Ovary (tissue), 9 donors: ENCODE measurements around the gene TCEANC. TPM values are rescaled to one million over a fixed set of nuclear protein-coding genes. Genes with fewer than 3 reads are reported as not detected.
A peak's percentile ranks its signal among the peaks of the same experiment; 100 is the strongest.

Experiments
- DNase-seq, 5 donors: peaks; one replicate each; pipeline ENCODE4 v3.0.0-alpha.2; 2019 to 2020
- H3K27ac ChIP-seq, 2 donors: fragments of 200-600 bp; one replicate each; pipeline versions ENCODE4 v1.5.1 to v1.8.0; 2019 to 2022
- H3K27me3 ChIP-seq: fragments of 200-600 bp; one replicate; pipeline ENCODE4 v1.8.0; 2022
- H3K36me3 ChIP-seq: fragments of 200-600 bp; sonication (generic); one replicate; pipeline ENCODE4 v1.5.1; 2019
- H3K4me1 ChIP-seq: one replicate; pipeline ENCODE4 v1.8.1; 2013; ENCODE audit warnings: mild to moderate bottlenecking, moderate library complexity; ENCODE audit not compliant: insufficient read depth
- H3K4me3 ChIP-seq: fragments of 200-600 bp; sonication (generic); one replicate; pipeline ENCODE4 v1.5.1; 2017
- H3K9me3 ChIP-seq, 2 donors: fragments of 200-600 bp in 1 of 2; sonication (generic) in 1 of 2; one replicate each; pipeline versions ENCODE4 v1.5.1 to v1.8.1; 2013 to 2019; ENCODE audit warnings: mild to moderate bottlenecking in 1 of 2, moderate library complexity in 1 of 2
- CTCF ChIP-seq, 3 donors: fragments of 450-650 bp in 2 of 3; fragments of 200-600 bp in 1 of 3; IDR thresholded peaks; one replicate each; pipeline versions ENCODE4 v1.5.1 to v1.8.0; 2016 to 2022; ENCODE audit warnings: antibody characterized with exemption in 3 of 3, mild to moderate bottlenecking in 1 of 3
- EP300 ChIP-seq: sonication (generic); formaldehyde crosslinking; IDR thresholded peaks from one replicate; pipeline ENCODE4 v1.6.1; 2017; ENCODE audit warnings: antibody characterized with exemption
- POLR2A ChIP-seq: fragments of 450-650 bp; IDR thresholded peaks from one replicate; pipeline ENCODE4 v1.6.1; 2017; ENCODE audit warnings: antibody characterized with exemption, mild to moderate bottlenecking, moderate library complexity
- WGBS, 3 donors: extraction: QIAGEN DNeasy Blood & Tissue Kit in 1 of 3; methylation state at CpG; one replicate each; pipeline versions ENCODE4 v1.1.5 to v1.1.7; 2013 to 2017; 5-methylcytosine and 5-hydroxymethylcytosine counted together
- intact Hi-C, 4 donors: fragments of 100-400 bp; cut with DNase I; formaldehyde crosslinking; loops; one replicate each; pipeline versions ENCODE4 v1.11.0 to v1.15.1; 2022 to 2023
- polyA plus RNA-seq, 2 donors: library from polyadenylated mRNA; stranded (reverse); fragments of 200-250 nt in 1 of 2; fragments of 350-450 nt in 1 of 2; fragmentation: Illumina TruSeq in 1 of 2; extraction: RNeasy Lipid Tissue Mini Kit (QIAGEN cat#74804) in 1 of 2; gene quantifications; one replicate each; pipeline ENCODE4 v1.2.3, GENCODE V29; 2013 to 2014
- total RNA-seq, 7 donors: library from RNA; depleted of rRNA in 2 of 7; stranded (reverse); fragments of >200 nt in 2 of 7; fragmentation: NEBNext Ultra II Directional in 3 of 7; extraction: Animal tissue kit (Norgen Biotek cat#: 25700) in 3 of 7; gene quantifications; one replicate each; pipeline versions ENCODE4 v1.1.0 to v1.2.4, GENCODE V29; 2016 to 2023
- donor health status: DM: no; HTN: no; CAD: no; lungs with moderate emphysema.
- donor health status: DM: no; HTN: no; CAD: no.
- donor health status: Bipolar disorder and iron deficiency.
- donor health status: DM: yes; HTN: yes; CAD: no.
- donor health status: DM: no; HTN: no; CAD: no.
- donor health status: DM: yes; HTN: yes; CAD: no.

Gene TCEANC
- total and polyA plus RNA-seq, 9 donors: 2.6 to 9.2 (median 4.2) TPM

GRCh38 chrX:13652287-13652793 lies 601 bp upstream of the TCEANC start:
- 6 to 15% (median 10%) methylated on average over 7 of the region's 7 CpGs for WGBS, 3 donors
- H3K36me3 ChIP-seq: no peaks in the 10 kb centered on the region
- intact Hi-C loops: loop anchor here in 1 of 4 donors (10.0 kb wide), 1 partner anchor 82 kb away; the partner anchor contains the start of genes OFD1 and TRAPPC2
- no peak for DNase-seq
- H3K9me3 ChIP-seq: no peaks in the 10 kb centered on the region
- peak overlapping the region; percentile 45 for H3K4me3 ChIP-seq
- TF ChIP-seq CTCF (IDR thresholded peaks at IDR 0.05): no peak
- TF ChIP-seq POLR2A: no peak
- no peak for TF ChIP-seq EP300
- H3K27me3 ChIP-seq: no peaks in the 10 kb centered on the region
- H3K27ac ChIP-seq: peak overlapping the region in 1 of 2 donors; percentile 38
- H3K4me1 ChIP-seq: peaks cover 4% of the 10 kb centered on the region

GRCh38 chrX:13654116-13654515 lies 1.2 kb downstream of the TCEANC start:
- intact Hi-C loops: loop anchor here in 1 of 4 donors (10.0 kb wide), 1 partner anchor 81 kb away; the partner anchor contains the start of genes OFD1 and TRAPPC2

GRCh38 chrX:13655674-13656073 lies 2.7 kb downstream of the TCEANC start:
- intact Hi-C loops: loop anchor here (2.0 to 10.0 kb wide), 5 partner anchors 79 to 377 kb away; partner anchors contain the start of genes GEMIN8 (in 2 of the 4), OFD1 (in 1 of the 4) and TRAPPC2 (in 1 of the 4)
- no peak for TF ChIP-seq POLR2A
- no peak for TF ChIP-seq CTCF (IDR thresholded peaks at IDR 0.05)
- no peak for TF ChIP-seq EP300
- no peak for DNase-seq
- Histone ChIP-seq H3K4me3 (no peak overlapping the region), H3K27me3 (no peaks in the 10 kb centered on the region), H3K9me3 (no peaks in the 10 kb centered on the region), H3K4me1 (peaks cover 4% of the 10 kb centered on the region), H3K27ac (no peak overlapping the region), H3K36me3 (no peaks in the 10 kb centered on the region)
- 92 to 96% (median 92%) methylated on average over 3 of the region's 3 CpGs for WGBS, 3 donors

More at GRCh38 chrX:13654116-13654515, 1.2 kb downstream of the TCEANC start:
- Histone ChIP-seq H3K27ac (no peak overlapping the region), H3K4me3 (no peak overlapping the region), H3K9me3 (no peaks in the 10 kb centered on the region), H3K36me3 (no peaks in the 10 kb centered on the region), H3K27me3 (no peaks in the 10 kb centered on the region), H3K4me1 (peaks cover 4% of the 10 kb centered on the region)
- peak in 1 of 5 donors; percentile 38 for DNase-seq
- no peak for TF ChIP-seq EP300
- TF ChIP-seq CTCF (IDR thresholded peaks at IDR 0.05): no peak
- no peak for TF ChIP-seq POLR2A

- intact Hi-C loops: loop anchor here in 3 of 4 donors (5.0 to 10.0 kb wide), 4 partner anchors 76 to 374 kb away; partner anchors contain the start of genes GEMIN8 (in 2 of the 3), OFD1 (in 1 of the 3) and TRAPPC2 (in 1 of the 3)
- Histone ChIP-seq H3K9me3 (no peaks in the 10 kb centered on the region), H3K4me1 (peaks cover 3% of the 10 kb centered on the region), H3K4me3 (no peak overlapping the region), H3K27me3 (no peaks in the 10 kb centered on the region), H3K27ac (peak overlapping the region in 1 of 2 donors; percentile 42), H3K36me3 (no peaks in the 10 kb centered on the region)
- no peak for DNase-seq
- 9 to 17% (median 16%) methylated on average over 2 of the region's 2 CpGs for WGBS, 3 donors
- TF ChIP-seq CTCF (IDR thresholded peaks at IDR 0.05) (peak; percentile 70 to 82 (median 79)), POLR2A (no peak)
These were observed 5.7 kb downstream of the TCEANC start for GRCh38 chrX:13658602-13659001.
